ENCODE measurements around the gene COMTD1.

GRCh38 chr10:75269605-75270004 is 33.8 kb upstream of the COMTD1 start:
- TF ChIP-seq EZH2phosphoT487 (IDR thresholded peaks at IDR 0.05; ENCODE audit: borderline replicate concordance, low read depth, low read length) (no peak), CTCF (conservative IDR thresholded peaks at IDR 0.05; ENCODE audit: low read length) (no peak)
